Aorta (tissue), 5 donors: ENCODE results near the gene PDGFRB. TPM values are rescaled to one million over a fixed set of nuclear protein-coding genes. Genes with fewer than 3 reads are reported as not detected.

Source experiments
- ATAC-seq: fragments of 200-7000 bp; cut with Tn5 transposase; one replicate; pipeline ENCODE4 v1.9.1; 2022; ENCODE audit warnings: moderate library complexity; ENCODE audit not compliant: low FRiP score
- DNase-seq, 2 donors: peaks; one replicate each; pipeline ENCODE4 v3.0.0-alpha.2; 2020
- H3K27ac ChIP-seq, 2 donors: one replicate each; pipeline ENCODE4 v1.5.1; 2013; ENCODE audit warnings: low read length in 2 of 2, mild to moderate bottlenecking in 2 of 2, moderate library complexity in 2 of 2, control low read depth in 1 of 2, inconsistent platforms in 1 of 2, low read depth in 1 of 2
- H3K27me3 ChIP-seq, 2 donors: one replicate each; pipeline ENCODE4 v1.6.1; 2013; ENCODE audit warnings: control low read depth in 1 of 2, low read length in 1 of 2, mild to moderate bottlenecking in 1 of 2, moderate library complexity in 1 of 2; ENCODE audit not compliant: insufficient read depth in 2 of 2, control insufficient read depth in 1 of 2
- H3K36me3 ChIP-seq, 2 donors: one replicate each; pipeline ENCODE4 v1.6.1; 2013; ENCODE audit warnings: control low read depth in 1 of 2, low read length in 1 of 2, mild to moderate bottlenecking in 1 of 2; ENCODE audit not compliant: insufficient read depth in 2 of 2, control insufficient read depth in 1 of 2
- H3K4me1 ChIP-seq, 2 donors: one replicate each; pipeline ENCODE4 v1.6.1; 2013; ENCODE audit warnings: low read length in 2 of 2, control low read depth in 1 of 2, mild to moderate bottlenecking in 1 of 2, moderate library complexity in 1 of 2; ENCODE audit not compliant: insufficient read depth in 2 of 2, control insufficient read depth in 1 of 2
- H3K4me3 ChIP-seq, 2 donors: one replicate each; pipeline ENCODE4 v1.5.1; 2013; ENCODE audit warnings: low read length in 2 of 2, control low read depth in 1 of 2, mild to moderate bottlenecking in 1 of 2
- H3K9me3 ChIP-seq: one replicate; pipeline ENCODE4 v1.6.1; 2013; ENCODE audit warnings: mild to moderate bottlenecking, low read length; ENCODE audit not compliant: control insufficient read depth
- WGBS, 2 donors: extraction: QIAGEN DNeasy Blood & Tissue Kit; methylation state at CpG; one replicate each; pipeline ENCODE4 v1.1.7; 2013; 5-methylcytosine and 5-hydroxymethylcytosine counted together
- intact Hi-C, 2 donors: fragments of 100-400 bp; cut with DNase I; formaldehyde crosslinking; loops; one replicate each; pipeline versions ENCODE4 v1.14.2 to v1.15.0; 2022
- polyA plus RNA-seq, 2 donors: library from polyadenylated mRNA; stranded (reverse); fragments of 200-250 nt; gene quantifications; one replicate each; pipeline ENCODE4 v1.2.3, GENCODE V29; 2013
- total RNA-seq, 2 donors: library from RNA; stranded (reverse); fragmentation: NEBNext Ultra II Directional; extraction: Animal tissue kit (Norgen Biotek cat#: 25700); gene quantifications; one replicate each; pipeline ENCODE4 v1.2.1, GENCODE V29; 2021
- donor health status: healthy with polysubstance abuse.
- donor health status: Bipolar disorder and iron deficiency.
- donor health status: DM: no; HTN: no; CAD: no.
- donor health status: DM: no; HTN: no; CAD: no.
- donor health status: DM: yes; HTN: yes; CAD: no.

The PDGFRB gene
- total and polyA plus RNA-seq, 4 donors = 44.0 to 360 (median 285) TPM

DNA sequence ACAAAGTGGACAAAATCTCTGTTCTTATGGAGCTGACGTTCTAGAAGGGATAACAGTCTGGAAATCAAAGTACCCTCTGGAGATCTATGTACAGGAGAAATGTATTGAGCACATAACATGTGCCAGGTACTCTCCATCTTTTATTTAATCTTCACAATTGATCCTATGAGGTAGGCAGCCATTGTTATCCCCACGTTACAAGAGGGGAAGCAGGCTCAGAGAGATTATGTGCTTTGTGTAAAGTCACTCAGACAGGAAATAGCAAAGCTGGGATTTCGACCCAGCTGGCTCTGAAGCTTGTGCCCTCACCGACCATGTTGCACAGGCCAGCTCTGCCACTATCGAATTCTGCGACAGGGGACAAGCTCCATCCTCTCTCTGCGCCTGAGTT is 21.5 kb downstream of the PDGFRB start:
- intact Hi-C loops = loop anchor here in 1 of 2 donors (5.0 kb wide), 1 partner anchor 132 kb away; the partner anchor contains the start of genes HMGXB3 and TIGD6
- no peak overlapping the region for H3K4me3 ChIP-seq
- peaks cover 2 to 5% of the 10 kb centered on the region in 2 donors for H3K4me1 ChIP-seq
- H3K9me3 ChIP-seq = no peaks in the 10 kb centered on the region
- peak overlapping the region in 1 of 2 donors; percentile 23 for H3K27ac ChIP-seq
- H3K36me3 ChIP-seq = peaks cover 2 to 4% of the 10 kb centered on the region in 2 donors
- ATAC-seq = no peak
- no peaks in the 10 kb centered on the region for H3K27me3 ChIP-seq
- 5 to 10% methylated on average over 7 of the region's 7 CpGs for WGBS, 2 donors
- DNase-seq = no peak

- Histone ChIP-seq H3K4me1 (peaks cover 0 to 5% of the 10 kb centered on the region in 2 donors), H3K9me3 (no peaks in the 10 kb centered on the region), H3K36me3 (peaks cover 2 to 8% of the 10 kb centered on the region in 2 donors), H3K27me3 (no peaks in the 10 kb centered on the region), H3K27ac (peak overlapping the region in 1 of 2 donors; percentile 4), H3K4me3 (no peak overlapping the region)
- DNase-seq = no peak
- ATAC-seq = no peak
- WGBS, 2 donors = 60 to 66% methylated on average over 16 of the region's 16 CpGs
- intact Hi-C loops = loop anchor here in 1 of 2 donors (5.0 kb wide), 1 partner anchor 131 kb away; the partner anchor contains the start of genes HMGXB3 and TIGD6
Observed at GRCh38 chr5:150133581-150134197, 22.0 kb downstream of the PDGFRB start.

GRCh38 chr5:150132740-150133139 is 22.9 kb downstream of the PDGFRB start:
- Histone ChIP-seq H3K27me3 (no peaks in the 10 kb centered on the region), H3K27ac (peak overlapping the region in 1 of 2 donors; percentile 49), H3K36me3 (peaks cover 2 to 14% of the 10 kb centered on the region in 2 donors), H3K4me1 (peaks cover 0 to 5% of the 10 kb centered on the region in 2 donors), H3K9me3 (no peaks in the 10 kb centered on the region), H3K4me3 (no peak overlapping the region)
- DNase-seq (peak in 1 of 2 donors; percentile 84), ATAC-seq (peak; percentile 30)
- intact Hi-C loops = loop anchor here in 1 of 2 donors (5.0 kb wide), 1 partner anchor 130 kb away; the partner anchor contains the start of genes HMGXB3 and TIGD6
- 46 to 57% methylated on average over 21 to 22 of the region's 22 CpGs for WGBS, 2 donors

GRCh38 chr5:150131978-150132694 is 23.5 kb downstream of the PDGFRB start:
- Histone ChIP-seq H3K27me3 (no peaks in the 10 kb centered on the region), H3K9me3 (no peaks in the 10 kb centered on the region), H3K4me1 (peaks cover 0 to 5% of the 10 kb centered on the region in 2 donors), H3K27ac (peak overlapping the region in 1 of 2 donors; percentile 49), H3K36me3 (peaks cover 2 to 14% of the 10 kb centered on the region in 2 donors), H3K4me3 (no peak overlapping the region)
- ATAC-seq (peak; percentile 7), DNase-seq (no peak)
- intact Hi-C loops = loop anchor here (2.0 to 5.0 kb wide), 3 partner anchors 29 to 130 kb away; partner anchors contain the start of genes HMGXB3 (in 1 of the 2) and TIGD6 (in 1 of the 2)
- WGBS, 2 donors = 41 to 45% methylated on average over 12 of the region's 12 CpGs

DNA sequence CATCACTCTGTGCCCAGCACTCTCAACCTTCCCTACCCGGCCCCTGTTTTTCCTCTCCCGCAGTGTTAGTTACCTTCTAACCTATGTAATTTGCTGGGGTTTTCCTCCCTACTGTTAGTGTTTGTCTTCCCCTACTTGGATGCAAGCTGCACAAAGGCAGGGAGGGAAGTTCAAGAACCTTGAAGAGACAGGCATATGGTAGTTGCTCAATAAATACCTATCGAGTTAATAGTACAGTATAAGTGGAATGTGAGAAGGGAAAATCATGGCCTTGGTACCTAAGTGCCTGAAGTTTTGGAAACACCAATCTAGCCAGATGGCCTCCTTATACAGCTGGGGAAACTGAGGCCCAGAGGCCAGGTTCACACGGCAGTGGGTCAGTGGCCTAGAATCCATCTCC is 24.2 kb downstream of the PDGFRB start:
- H3K27me3 ChIP-seq = no peaks in the 10 kb centered on the region
- intact Hi-C loops = loop anchor here (2.0 to 5.0 kb wide), 3 partner anchors 29 to 129 kb away; partner anchors contain the start of genes HMGXB3 (in 1 of the 2) and TIGD6 (in 1 of the 2)
- H3K27ac ChIP-seq = peak overlapping the region in 1 of 2 donors; percentile 49
- peaks cover 0 to 5% of the 10 kb centered on the region in 2 donors for H3K4me1 ChIP-seq
- 74 to 80% methylated on average over 4 of the region's 4 CpGs for WGBS, 2 donors
- H3K4me3 ChIP-seq = no peak overlapping the region
- DNase-seq (no peak), ATAC-seq (no peak)
- H3K9me3 ChIP-seq = no peaks in the 10 kb centered on the region
- peaks cover 2 to 14% of the 10 kb centered on the region in 2 donors for H3K36me3 ChIP-seq

DNA sequence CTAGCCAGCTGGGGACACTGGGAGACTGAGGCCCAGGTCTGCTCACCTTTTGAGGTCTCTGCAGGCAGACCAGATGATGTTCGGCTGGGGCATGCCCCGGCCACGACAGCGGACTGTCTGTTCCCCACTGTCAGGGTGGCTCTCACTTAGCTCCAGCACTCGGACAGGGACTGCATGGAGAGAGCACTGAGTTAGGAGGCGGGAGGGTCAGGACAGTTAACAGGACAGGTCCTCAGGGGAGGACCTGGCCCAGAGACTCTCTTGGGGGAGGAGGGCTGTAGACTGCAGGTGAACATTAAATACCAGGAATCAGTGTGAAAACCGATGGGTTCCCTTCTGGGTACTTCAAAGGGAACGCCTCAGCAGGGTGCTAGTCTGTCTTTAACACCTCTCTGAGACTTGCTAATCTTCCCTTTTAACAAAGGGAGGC is 25.1 kb downstream of the PDGFRB start:
- Histone ChIP-seq H3K4me1 (peaks cover 0 to 5% of the 10 kb centered on the region in 2 donors), H3K36me3 (peaks cover 2 to 17% of the 10 kb centered on the region in 2 donors), H3K27me3 (no peaks in the 10 kb centered on the region), H3K9me3 (no peaks in the 10 kb centered on the region), H3K4me3 (no peak overlapping the region), H3K27ac (no peak overlapping the region)
- 71 to 74% methylated on average over 8 of the region's 8 CpGs for WGBS, 2 donors
- ATAC-seq (no peak), DNase-seq (no peak)
- intact Hi-C loops = loop anchor here (1.0 to 5.0 kb wide), 4 partner anchors 30 to 128 kb away; partner anchors contain the start of genes HMGXB3 (in 1 of the 2) and TIGD6 (in 1 of the 2)

DNA sequence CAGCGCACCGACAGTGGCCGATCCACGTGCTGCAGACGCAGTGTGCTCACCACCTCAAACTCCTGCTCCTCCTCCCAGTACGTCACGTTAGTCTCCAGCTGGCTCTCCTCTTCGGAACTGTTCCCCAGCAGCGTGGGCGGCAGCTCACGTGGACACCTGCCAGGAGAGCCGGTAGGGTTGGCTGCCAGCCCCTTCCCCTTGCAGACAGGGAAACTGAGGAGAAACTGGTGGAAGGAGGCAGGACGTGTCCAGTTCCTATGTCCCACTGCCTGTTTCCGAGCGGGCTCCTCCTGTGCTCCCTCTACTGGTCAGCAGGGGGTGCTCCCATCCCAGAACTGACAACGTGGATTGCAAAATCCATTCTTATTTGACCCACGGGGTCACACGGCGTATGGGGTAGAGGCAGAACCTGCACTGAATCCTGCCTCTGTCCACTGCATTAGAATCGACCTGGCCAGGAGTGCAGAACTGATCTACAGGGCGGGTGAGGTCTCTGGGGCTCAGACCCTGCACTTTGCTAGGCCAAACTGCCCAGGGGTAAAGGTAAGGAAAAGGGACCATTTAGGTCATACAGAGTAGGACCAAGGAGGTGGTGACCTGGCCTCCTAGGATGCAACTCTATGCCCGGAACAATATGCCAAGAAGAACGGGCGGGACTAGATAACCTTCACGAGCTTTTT is 25.7 kb downstream of the PDGFRB start:
- peak; percentile 81 for ATAC-seq
- WGBS, 2 donors = 13 to 16% methylated on average over 25 of the region's 25 CpGs
- Histone ChIP-seq H3K4me3 (no peak overlapping the region), H3K4me1 (peaks cover 0 to 4% of the 10 kb centered on the region in 2 donors), H3K36me3 (peaks cover 2 to 22% of the 10 kb centered on the region in 2 donors), H3K27ac (no peak overlapping the region), H3K9me3 (no peaks in the 10 kb centered on the region), H3K27me3 (no peaks in the 10 kb centered on the region)
- intact Hi-C loops = loop anchor here (1.0 to 5.0 kb wide), 4 partner anchors 31 to 128 kb away; partner anchors contain the start of genes HMGXB3 (in 1 of the 2) and TIGD6 (in 1 of the 2)
- peak; percentile 84 to 91 for DNase-seq

DNA sequence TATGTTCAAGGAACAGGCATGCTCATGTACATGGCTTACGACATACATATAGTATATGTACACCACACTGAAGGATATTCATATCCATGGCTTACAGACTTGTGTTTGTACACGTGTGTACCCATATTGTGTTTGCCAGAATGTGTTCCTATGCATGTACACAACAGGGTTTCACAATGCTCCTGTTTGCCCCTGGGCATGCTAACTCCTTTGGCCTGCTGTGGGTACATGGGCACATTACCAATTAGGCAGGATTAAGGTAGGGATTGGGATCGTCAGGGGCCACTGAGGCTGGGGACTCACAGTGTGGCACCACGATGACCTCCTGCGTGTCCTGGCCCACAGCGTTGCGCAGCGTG is 26.2 kb downstream of the PDGFRB start:
- H3K36me3 ChIP-seq = peaks cover 2 to 22% of the 10 kb centered on the region in 2 donors
- no peaks in the 10 kb centered on the region for H3K27me3 ChIP-seq
- H3K4me3 ChIP-seq = no peak overlapping the region
- intact Hi-C loops = no loop called here
- DNase-seq (no peak), ATAC-seq (peak; percentile 1)
- H3K27ac ChIP-seq = no peak overlapping the region
- H3K9me3 ChIP-seq = no peaks in the 10 kb centered on the region
- no peaks in the 10 kb centered on the region for H3K4me1 ChIP-seq
- WGBS, 2 donors = 48 to 52% methylated on average over 8 of the region's 8 CpGs
